ENCODE results near the gene PAX7.

- no peak for TF ChIP-seq CTCF (conservative IDR thresholded peaks at IDR 0.05)
- no peak for TF ChIP-seq ZFX (IDR thresholded peaks at IDR 0.05)
Observed at GRCh38 chr1:18781031-18781430, 150.4 kb downstream of the PAX7 start.

Data from C4-2B (cell line).